ENCODE measurements around the gene CTNND1. TPM values are rescaled to one million over a fixed set of nuclear protein-coding genes. Genes with fewer than 3 reads are reported as not detected.

Gene CTNND1
- total RNA-seq, 2 donors from 2014 or later: 58.2 to 63.2 TPM

DNA sequence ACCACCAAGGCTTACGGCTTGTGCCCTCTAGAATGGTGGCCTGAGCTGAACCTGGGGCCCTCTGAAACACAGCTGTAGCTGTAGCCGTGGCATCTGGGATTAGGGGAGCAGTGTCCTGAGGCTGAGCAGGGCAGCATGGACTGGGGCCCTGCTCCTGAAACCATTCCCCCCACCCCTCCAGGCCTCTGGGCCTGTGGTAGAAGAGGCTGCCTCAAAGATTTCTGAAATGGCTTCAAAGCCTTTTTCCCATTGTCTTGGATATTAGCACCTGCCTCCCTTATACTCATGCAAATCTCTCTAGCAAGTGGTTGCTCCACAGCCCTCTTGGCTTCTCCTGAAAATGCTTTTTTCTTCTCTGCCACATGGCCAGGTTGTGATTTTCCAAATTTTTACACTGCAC is 106.9 kb downstream of the CTNND1 start:
- Histone ChIP-seq H3K9me3 (no peaks in the 10 kb centered on the region), H3K4me3 (no peak overlapping the region), H3K36me3 (no peaks in the 10 kb centered on the region), H3K27me3 (no peaks in the 10 kb centered on the region), H3K4me1 (no peaks in the 10 kb centered on the region), H3K27ac (no peak overlapping the region)
- TF ChIP-seq, protein P1, sequence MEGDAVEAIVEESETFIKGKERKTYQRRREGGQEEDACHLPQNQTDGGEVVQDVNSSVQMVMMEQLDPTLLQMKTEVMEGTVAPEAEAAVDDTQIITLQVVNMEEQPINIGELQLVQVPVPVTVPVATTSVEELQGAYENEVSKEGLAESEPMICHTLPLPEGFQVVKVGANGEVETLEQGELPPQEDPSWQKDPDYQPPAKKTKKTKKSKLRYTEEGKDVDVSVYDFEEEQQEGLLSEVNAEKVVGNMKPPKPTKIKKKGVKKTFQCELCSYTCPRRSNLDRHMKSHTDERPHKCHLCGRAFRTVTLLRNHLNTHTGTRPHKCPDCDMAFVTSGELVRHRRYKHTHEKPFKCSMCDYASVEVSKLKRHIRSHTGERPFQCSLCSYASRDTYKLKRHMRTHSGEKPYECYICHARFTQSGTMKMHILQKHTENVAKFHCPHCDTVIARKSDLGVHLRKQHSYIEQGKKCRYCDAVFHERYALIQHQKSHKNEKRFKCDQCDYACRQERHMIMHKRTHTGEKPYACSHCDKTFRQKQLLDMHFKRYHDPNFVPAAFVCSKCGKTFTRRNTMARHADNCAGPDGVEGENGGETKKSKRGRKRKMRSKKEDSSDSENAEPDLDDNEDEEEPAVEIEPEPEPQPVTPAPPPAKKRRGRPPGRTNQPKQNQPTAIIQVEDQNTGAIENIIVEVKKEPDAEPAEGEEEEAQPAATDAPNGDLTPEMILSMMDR (IDR thresholded peaks at IDR 0.05): no peak
- DNase-seq (ENCODE audit: low spot score): no peak

Other genes with a start within 250 kb of the CTNND1 start
- 10 to 100 TPM in 1 of 2 donors, 1 to 10 TPM in 1; 5.0 to 10.4 TPM for gene SLC43A1, start 246.1 kb upstream of the CTNND1 start, total RNA-seq
- gene TIMM10, start 231.0 kb upstream of the CTNND1 start, total RNA-seq: 10 to 100 TPM; 27.3 to 63.4 TPM
- not detected for gene SMTNL1, start 224.2 kb upstream of the CTNND1 start, total RNA-seq
- 10 to 100 TPM in 1 of 2 donors, 1 to 10 TPM in 1; 8.1 to 22.5 TPM for gene UBE2L6, start 194.1 kb upstream of the CTNND1 start, total RNA-seq
- gene SERPING1, start 164.1 kb upstream of the CTNND1 start, total RNA-seq: 100 to 1,000 TPM; 210 to 851 TPM
- under 1 TPM; 0.55 to 0.63 TPM for gene YPEL4, start 111.9 kb upstream of the CTNND1 start, total RNA-seq
- 1 to 10 TPM; 5.9 to 8.1 TPM for gene CLP1, start 104.0 kb upstream of the CTNND1 start, total RNA-seq
- gene ZDHHC5, start 93.7 kb upstream of the CTNND1 start, total RNA-seq: 10 to 100 TPM; 44.9 to 56.7 TPM
- 10 to 100 TPM; 15.4 to 17.5 TPM for gene MED19, start 49.6 kb upstream of the CTNND1 start, total RNA-seq
- gene TMX2, start 49.2 kb upstream of the CTNND1 start, total RNA-seq: 10 to 100 TPM; 58.5 to 74.2 TPM
- 100 to 1,000 TPM; 147 to 159 TPM for gene SELENOH, start 20.3 kb upstream of the CTNND1 start, total RNA-seq
- not detected for gene BTBD18, start 10.0 kb upstream of the CTNND1 start, total RNA-seq

Data from right atrium auricular region (tissue), 2 donors.